HG03460 (cell line): ENCODE results near the gene KRT83.
"Not testable (repeated sequence)": the region's sequence is repeated elsewhere in the genome, so short reads cannot be mapped to it uniquely, and the experiment has no call there.

Source experiments
- ATAC-seq: cut with Tn5 transposase; IDR thresholded peaks from one replicate; pipeline ENCODE4 v1.9.1; 2021; ENCODE audit not compliant: unreplicated experiment

Gene KRT83

GRCh38 chr12:52354200-52354599 is 33.0 kb upstream of the KRT83 start:
- ATAC-seq = no peak

- ATAC-seq = no peak
Measured at GRCh38 chr12:52353766-52354165, 32.6 kb upstream of the KRT83 start.

DNA sequence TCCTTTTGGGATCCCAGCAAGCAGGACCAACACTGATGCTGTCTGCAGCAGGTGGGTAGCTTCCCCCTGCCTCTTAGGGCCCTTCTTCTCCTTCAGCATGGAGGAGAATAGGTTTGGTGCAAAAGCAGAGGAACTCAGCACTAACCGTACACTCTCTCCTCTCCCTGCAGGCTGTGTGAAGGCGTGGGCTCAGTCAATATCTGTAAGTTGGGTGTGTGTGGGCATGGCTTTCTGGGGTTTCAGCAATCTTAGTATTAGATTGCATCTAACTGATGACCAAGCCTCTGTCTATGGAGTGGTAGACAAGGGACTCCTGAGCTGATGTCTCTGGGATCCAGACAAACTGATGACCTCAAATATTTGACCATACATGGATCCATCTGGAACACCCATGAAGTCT is 31.8 kb upstream of the KRT83 start:
- no peak for ATAC-seq

DNA sequence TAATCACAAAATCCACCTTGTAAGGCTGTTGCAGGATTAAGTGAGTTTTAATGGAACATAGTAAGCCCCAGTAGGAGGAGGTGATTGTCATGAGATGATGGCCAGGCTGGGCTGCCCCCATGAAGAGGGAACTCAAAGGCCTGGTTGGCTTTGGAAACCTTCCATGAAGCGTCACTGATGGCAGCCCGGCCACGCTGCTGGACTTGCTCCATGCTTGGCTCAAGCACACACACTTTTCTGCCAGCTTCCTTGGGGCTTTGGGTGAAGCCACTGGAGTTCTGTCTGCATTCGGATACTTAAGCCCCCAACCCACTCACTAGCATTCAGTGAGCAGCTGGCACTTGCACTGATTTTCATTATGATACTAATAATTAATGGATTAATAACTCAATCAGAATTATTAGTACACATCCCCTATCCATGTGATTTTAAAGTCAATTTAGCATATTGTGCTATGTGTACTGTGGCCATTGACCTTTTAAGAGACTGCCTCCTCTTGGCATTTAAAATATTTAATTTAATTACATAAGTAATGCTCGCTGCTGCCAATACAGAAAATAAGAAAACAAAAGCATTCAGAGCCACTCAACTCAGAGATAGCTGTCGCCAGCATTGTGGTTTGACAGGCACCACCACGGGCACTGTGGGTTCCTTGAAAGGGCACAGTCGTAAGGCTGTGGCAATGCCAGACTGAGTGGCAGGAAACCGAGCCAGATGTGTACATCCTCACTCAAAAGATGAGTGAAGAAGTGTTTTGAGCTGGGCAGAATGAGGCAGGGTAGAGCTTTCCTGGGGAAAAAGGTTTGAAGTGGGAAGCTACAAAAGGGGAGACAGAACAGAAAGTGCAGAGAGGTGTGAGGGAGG is 30.2 kb upstream of the KRT83 start:
- no peak for ATAC-seq

- ATAC-seq = no peak
Measured at GRCh38 chr12:52350786-52351185, 29.6 kb upstream of the KRT83 start.

DNA sequence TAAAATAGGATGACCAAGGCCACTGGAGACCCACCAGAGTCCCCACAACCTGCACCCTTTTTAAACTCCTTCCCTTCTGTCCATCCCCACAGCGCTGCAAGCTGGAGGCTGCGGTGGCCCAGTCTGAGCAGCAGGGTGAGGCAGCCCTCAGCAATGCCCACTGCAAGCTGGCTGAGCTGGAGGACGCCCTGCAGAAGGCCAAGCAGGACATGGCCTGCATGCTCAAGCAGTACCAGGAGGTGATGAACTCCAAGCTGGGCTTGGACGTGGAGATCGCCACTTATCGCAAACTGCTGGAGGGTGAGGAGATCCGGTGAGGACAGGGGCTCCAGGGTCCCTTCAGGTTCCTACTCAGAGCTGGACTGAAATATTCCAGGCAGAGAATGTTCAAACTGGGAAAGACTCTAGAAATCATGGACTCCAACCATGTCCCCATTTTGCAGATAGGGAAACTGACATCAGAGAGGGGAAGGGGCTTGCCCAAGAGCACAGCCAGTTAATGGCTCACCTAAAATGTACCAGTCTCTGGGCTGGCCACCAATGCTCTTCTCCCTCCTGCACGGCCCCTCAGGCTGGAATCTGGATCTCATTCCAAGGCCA is 28.9 kb upstream of the KRT83 start:
- ATAC-seq = no peak

- ATAC-seq = no peak
Measured at GRCh38 chr12:52349196-52349595, 28.0 kb upstream of the KRT83 start.

DNA sequence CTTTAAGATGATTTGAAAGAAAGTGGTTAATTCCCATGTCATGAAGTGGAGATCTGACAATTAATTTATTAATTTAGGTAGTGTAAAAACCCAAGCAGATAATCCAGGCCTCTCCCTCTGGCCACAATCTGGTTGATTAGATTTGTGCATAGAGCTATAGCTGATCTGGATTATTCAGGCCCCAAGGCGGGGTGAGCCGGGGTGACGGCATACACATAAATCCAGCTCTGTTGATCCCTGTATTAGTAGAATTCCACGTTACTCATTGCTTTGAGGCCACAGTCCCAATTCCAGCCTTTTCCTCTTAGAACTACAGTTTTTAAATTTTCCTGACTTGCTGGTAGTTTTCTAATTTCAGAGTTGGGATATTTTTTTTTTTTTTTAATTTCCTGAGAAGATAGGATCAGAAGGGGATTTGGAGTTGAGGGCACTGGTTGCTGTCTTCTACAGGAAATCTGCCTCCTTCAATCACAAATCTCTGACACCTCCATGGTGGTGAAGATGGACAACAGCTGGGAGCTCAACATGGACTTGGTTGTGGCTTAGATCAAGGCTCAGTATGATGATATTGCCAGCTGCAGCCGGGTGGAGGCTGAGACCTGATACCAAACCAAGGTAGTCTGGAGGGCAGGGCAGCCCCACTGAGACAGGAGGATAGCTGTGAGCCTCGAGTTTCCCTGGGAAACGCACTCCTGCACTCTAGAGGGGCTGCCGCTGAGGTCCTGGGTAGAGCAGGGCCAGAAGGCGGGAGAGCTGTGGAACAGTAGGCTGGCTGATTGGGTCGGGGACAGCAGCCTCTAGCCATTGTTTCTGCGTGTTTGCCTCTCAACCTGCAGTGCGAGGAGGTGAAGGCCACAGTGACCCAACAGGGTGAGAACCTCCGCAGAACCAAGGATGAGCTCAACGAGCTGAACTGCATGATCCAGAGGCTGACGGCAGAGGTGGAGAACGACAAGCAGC is 26.6 kb upstream of the KRT83 start:
- no peak for ATAC-seq

DNA sequence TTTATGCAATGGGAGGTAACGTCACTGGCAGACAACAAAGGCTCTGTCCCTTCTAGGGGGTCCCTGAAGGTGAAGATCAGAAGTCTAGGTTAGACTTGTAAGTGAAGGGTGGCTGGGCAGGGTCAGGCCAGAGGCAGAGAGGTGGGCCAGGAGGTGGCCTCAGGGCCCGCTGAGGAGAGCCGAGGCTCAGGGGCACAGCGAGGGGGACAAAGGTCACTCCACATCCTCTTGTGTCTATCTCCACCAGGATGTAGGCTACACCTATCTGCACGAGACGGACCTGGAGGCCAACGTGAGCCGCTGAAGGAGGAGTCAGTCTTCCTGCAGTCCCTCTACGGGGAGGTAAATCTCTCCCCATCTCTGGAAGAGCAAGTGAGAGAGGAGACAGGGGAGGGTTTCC is 25.8 kb upstream of the KRT83 start:
- ATAC-seq = no peak

- no peak for ATAC-seq
Measured at GRCh38 chr12:52346593-52346992, 25.4 kb upstream of the KRT83 start.

- not testable (repeated sequence) for ATAC-seq
Measured at GRCh38 chr12:52345041-52345440, 23.8 kb upstream of the KRT83 start.

GRCh38 chr12:52344111-52344510 is 22.9 kb upstream of the KRT83 start:
- no peak for ATAC-seq

DNA sequence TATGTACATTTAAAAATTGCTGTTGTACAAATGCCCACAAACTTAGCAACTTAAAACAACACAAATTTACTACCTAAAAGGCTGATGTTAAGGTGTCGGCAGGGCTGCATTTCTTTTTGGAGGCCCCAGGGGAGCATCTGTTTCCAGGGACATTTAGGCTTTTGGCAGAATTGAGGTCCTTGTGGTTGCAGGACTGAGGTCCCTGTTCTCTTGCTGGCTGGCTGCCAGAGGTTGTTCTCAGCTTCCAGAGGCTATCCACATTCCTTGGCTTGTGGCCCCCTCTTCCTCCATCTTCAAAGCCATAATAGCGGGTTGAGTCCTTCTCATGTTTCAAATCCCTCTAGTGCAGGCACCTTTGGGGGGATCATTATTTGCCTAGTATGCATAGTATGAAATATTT is 22.4 kb upstream of the KRT83 start:
- ATAC-seq = no peak

- ATAC-seq = no peak
Measured at GRCh38 chr12:52342781-52343490, 21.7 kb upstream of the KRT83 start.

- no peak for ATAC-seq
Measured at GRCh38 chr12:52341066-52341580, 19.9 kb upstream of the KRT83 start.

DNA sequence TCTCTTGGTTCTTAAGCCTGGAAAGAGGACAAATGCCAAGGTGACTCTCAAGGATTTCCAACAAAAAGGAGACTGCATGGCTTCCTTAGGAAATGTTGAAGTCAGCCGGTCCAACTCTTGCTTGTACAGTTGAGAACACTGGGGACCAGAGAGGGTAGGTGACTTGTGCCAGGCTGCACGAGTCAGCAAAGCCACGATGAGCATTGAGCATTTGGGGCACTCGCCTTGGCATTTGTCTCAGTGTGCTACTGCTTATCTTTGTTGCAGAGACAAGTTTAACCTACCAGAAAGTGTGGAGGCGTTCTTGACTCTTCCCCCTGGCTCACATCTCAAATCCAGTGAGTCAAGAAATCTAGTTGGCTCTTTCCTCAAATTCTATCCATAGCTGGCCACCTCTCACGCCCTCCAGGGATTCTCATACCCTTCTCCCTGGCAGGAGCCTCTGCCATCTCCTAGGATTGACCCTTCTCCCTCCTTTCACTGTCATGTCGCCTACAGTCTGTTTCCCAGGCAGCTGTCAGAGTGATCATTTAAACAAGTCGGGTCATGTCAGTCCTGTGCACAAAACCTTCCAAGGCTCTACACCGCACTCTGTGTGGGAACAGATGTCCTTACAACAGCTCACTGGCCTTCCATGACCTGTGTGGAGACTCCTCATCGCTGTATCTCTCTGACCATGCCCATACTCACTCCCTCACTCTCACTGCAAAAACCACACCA is 17.2 kb upstream of the KRT83 start:
- no peak for ATAC-seq

GRCh38 chr12:52337054-52337453 is 15.9 kb upstream of the KRT83 start:
- no peak for ATAC-seq

GRCh38 chr12:52336641-52337040 is 15.4 kb upstream of the KRT83 start:
- no peak for ATAC-seq

- ATAC-seq = no peak
Measured at GRCh38 chr12:52335598-52336262, 14.5 kb upstream of the KRT83 start.
